ENCODE results near the gene OBI1. TPM values are rescaled to one million over a fixed set of nuclear protein-coding genes. Genes with fewer than 3 reads are reported as not detected.

OBI1 gene
- total RNA-seq, 1 donor from 2014 or later = 16.5 TPM

- Mint-ChIP-seq H3K4me1 (peaks cover 10% of the 10 kb centered on the region), H3K27me3 (ENCODE audit: low read depth) (no peaks in the 10 kb centered on the region), H3K4me3 (no peak overlapping the region), H3K9me3 (no peaks in the 10 kb centered on the region), H3K27ac (no peak overlapping the region), H3K36me3 (peaks cover 42% of the 10 kb centered on the region)
- no peak for DNase-seq (ENCODE audit: low spot score in 2 of 2, unreplicated experiment in 2 of 2)
- no peak for TF ChIP-seq CTCF (IDR thresholded peaks at IDR 0.05; ENCODE audit: unreplicated experiment)
Observed at GRCh38 chr13:78638216-78638615, 20.7 kb downstream of the OBI1 start.

GRCh38 chr13:78636495-78636894, 22.5 kb downstream of the OBI1 start:
- no peak for DNase-seq (ENCODE audit: low spot score in 2 of 2, unreplicated experiment in 2 of 2)
- Mint-ChIP-seq H3K4me1 (peaks cover 10% of the 10 kb centered on the region), H3K27me3 (ENCODE audit: low read depth) (no peaks in the 10 kb centered on the region), H3K27ac (no peak overlapping the region), H3K36me3 (peaks cover 51% of the 10 kb centered on the region), H3K4me3 (no peak overlapping the region), H3K9me3 (no peaks in the 10 kb centered on the region)
- no peak for TF ChIP-seq CTCF (IDR thresholded peaks at IDR 0.05; ENCODE audit: unreplicated experiment)

- no peaks in the 10 kb centered on the region for H3K9me3 Mint-ChIP-seq
- H3K36me3 Mint-ChIP-seq = peaks cover 47% of the 10 kb centered on the region
Observed at GRCh38 chr13:78632996-78633395, 26.0 kb downstream of the OBI1 start.

GRCh38 chr13:78631077-78631476, 27.9 kb downstream of the OBI1 start:
- Mint-ChIP-seq H3K9me3 (no peaks in the 10 kb centered on the region), H3K27me3 (ENCODE audit: low read depth) (no peaks in the 10 kb centered on the region), H3K36me3 (peaks cover 49% of the 10 kb centered on the region), H3K27ac (no peak overlapping the region), H3K4me3 (no peak overlapping the region), H3K4me1 (no peaks in the 10 kb centered on the region)
- no peak for DNase-seq (ENCODE audit: low spot score in 2 of 2, unreplicated experiment in 2 of 2)
- TF ChIP-seq CTCF (IDR thresholded peaks at IDR 0.05; ENCODE audit: unreplicated experiment) = no peak

More at GRCh38 chr13:78632996-78633395, 26.0 kb downstream of the OBI1 start:
- Mint-ChIP-seq H3K27ac (no peak overlapping the region), H3K4me3 (no peak overlapping the region), H3K27me3 (ENCODE audit: low read depth) (no peaks in the 10 kb centered on the region), H3K4me1 (peaks cover 3% of the 10 kb centered on the region)
- TF ChIP-seq CTCF (IDR thresholded peaks at IDR 0.05; ENCODE audit: unreplicated experiment) = no peak
- DNase-seq (ENCODE audit: low spot score in 2 of 2, unreplicated experiment in 2 of 2) = no peak

GRCh38 chr13:78630511-78630910, 28.4 kb downstream of the OBI1 start:
- Mint-ChIP-seq H3K4me1 (no peaks in the 10 kb centered on the region), H3K27me3 (ENCODE audit: low read depth) (no peaks in the 10 kb centered on the region), H3K4me3 (no peak overlapping the region), H3K36me3 (peaks cover 49% of the 10 kb centered on the region), H3K27ac (no peak overlapping the region), H3K9me3 (no peaks in the 10 kb centered on the region)
- TF ChIP-seq CTCF (IDR thresholded peaks at IDR 0.05; ENCODE audit: unreplicated experiment) = no peak
- DNase-seq (ENCODE audit: low spot score in 2 of 2, unreplicated experiment in 2 of 2) = no peak

GRCh38 chr13:78625384-78625783, 33.6 kb downstream of the OBI1 start:
- Mint-ChIP-seq H3K27me3 (ENCODE audit: low read depth) (no peaks in the 10 kb centered on the region), H3K27ac (no peak overlapping the region)
- no peak for TF ChIP-seq CTCF (IDR thresholded peaks at IDR 0.05; ENCODE audit: unreplicated experiment)

More at GRCh38 chr13:78625384-78625783, 33.6 kb downstream of the OBI1 start:
- Mint-ChIP-seq H3K36me3 (peaks cover 23% of the 10 kb centered on the region), H3K9me3 (no peaks in the 10 kb centered on the region), H3K4me1 (peaks cover 2% of the 10 kb centered on the region), H3K4me3 (no peak overlapping the region)
- DNase-seq (ENCODE audit: low spot score in 2 of 2, unreplicated experiment in 2 of 2) = no peak
